Effector CD8-positive, alpha-beta T cell (primary cell): ENCODE results near the gene TRAF3.
"Not testable (repeated sequence)": the region's sequence is repeated elsewhere in the genome, so short reads cannot be mapped to it uniquely, and the experiment has no call there.

Source experiments
- DNase-seq: peaks from one replicate; lab custom pipeline; 2025; lab: John Stamatoyannopoulos, UW

Gene TRAF3

GRCh38 chr14:102805941-102806340 lies 28.7 kb downstream of the TRAF3 start:
- no peak for DNase-seq

- no peak for DNase-seq
Measured at GRCh38 chr14:102806447-102806846, 29.2 kb downstream of the TRAF3 start.

- no peak for DNase-seq
Measured at GRCh38 chr14:102807013-102807406, 29.8 kb downstream of the TRAF3 start.

- no peak for DNase-seq
Measured at GRCh38 chr14:102809870-102810269, 32.6 kb downstream of the TRAF3 start.

GRCh38 chr14:102810523-102810922 lies 33.3 kb downstream of the TRAF3 start:
- no peak for DNase-seq

GRCh38 chr14:102811254-102811963 lies 34.2 kb downstream of the TRAF3 start:
- no peak for DNase-seq

- DNase-seq = no peak
Measured at GRCh38 chr14:102811971-102812370, 34.7 kb downstream of the TRAF3 start.

GRCh38 chr14:102813691-102814090 lies 36.4 kb downstream of the TRAF3 start:
- no peak for DNase-seq

- DNase-seq = no peak
Measured at GRCh38 chr14:102817318-102817717, 40.1 kb downstream of the TRAF3 start.

- DNase-seq = no peak
Measured at GRCh38 chr14:102817942-102818940, 41.0 kb downstream of the TRAF3 start.

GRCh38 chr14:102819176-102819628 lies 42.0 kb downstream of the TRAF3 start:
- DNase-seq = no peak

GRCh38 chr14:102819747-102820330 lies 42.6 kb downstream of the TRAF3 start:
- DNase-seq = no peak

- DNase-seq = no peak
Measured at GRCh38 chr14:102821252-102821651, 44.0 kb downstream of the TRAF3 start.

GRCh38 chr14:102822311-102822863 lies 45.1 kb downstream of the TRAF3 start:
- DNase-seq = no peak

- DNase-seq = not testable (repeated sequence)
Measured at GRCh38 chr14:102822887-102823286, 45.6 kb downstream of the TRAF3 start.

- DNase-seq = no peak
Measured at GRCh38 chr14:102823546-102823945, 46.3 kb downstream of the TRAF3 start.

- DNase-seq = no peak
Measured at GRCh38 chr14:102824832-102825231, 47.6 kb downstream of the TRAF3 start.

- DNase-seq = no peak
Measured at GRCh38 chr14:102825307-102826095, 48.3 kb downstream of the TRAF3 start.

GRCh38 chr14:102826161-102826560 lies 48.9 kb downstream of the TRAF3 start:
- DNase-seq = no peak

- DNase-seq = no peak
Measured at GRCh38 chr14:102826751-102827675, 49.8 kb downstream of the TRAF3 start.
